Measurements from ENCODE around the gene PRRC2C.

DNA sequence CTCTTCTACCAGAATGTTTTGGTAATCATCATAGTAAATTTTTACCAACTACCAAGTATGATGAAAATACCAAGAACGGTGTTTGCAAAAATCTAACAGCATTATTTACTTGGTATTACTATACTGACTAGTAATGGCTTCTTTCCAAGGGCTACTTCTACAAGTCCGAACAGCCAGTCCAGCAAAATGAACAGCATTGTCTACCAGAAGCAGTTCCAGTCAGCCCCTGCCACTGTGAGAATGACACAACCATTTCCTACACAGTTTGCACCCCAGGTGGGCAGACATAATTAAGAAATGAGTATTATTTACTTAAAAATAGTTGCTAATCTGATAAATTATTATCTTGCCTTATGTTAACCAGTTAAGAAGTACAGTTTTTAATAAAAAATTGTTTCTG is 102.9 kb downstream of the PRRC2C start:
- TF ChIP-seq EP300 (IDR thresholded peaks at IDR 0.05; ENCODE audit: borderline replicate concordance in 1 of 2, low read depth in 1 of 2, low read length in 1 of 2) (no peak), CTCF (IDR thresholded peaks at IDR 0.05) (no peak), POLR2AphosphoS5 (IDR thresholded peaks at IDR 0.05; ENCODE audit: low read depth, low read length) (no peak)
- TF ChIP-seq, protein P1, sequence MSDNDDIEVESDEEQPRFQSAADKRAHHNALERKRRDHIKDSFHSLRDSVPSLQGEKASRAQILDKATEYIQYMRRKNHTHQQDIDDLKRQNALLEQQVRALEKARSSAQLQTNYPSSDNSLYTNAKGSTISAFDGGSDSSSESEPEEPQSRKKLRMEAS (IDR thresholded peaks at IDR 0.05; ENCODE audit: low read depth): no peak

All from SK-N-SH (cell line).